ENCODE results near the gene EYA3.

Gene EYA3

GRCh38 chr1:27968692-27969091 lies 119.7 kb downstream of the EYA3 start:
- no peaks in the 10 kb centered on the region for H3K27me3 ChIP-seq (ENCODE audit: control insufficient read depth in 1 of 2, insufficient read depth in 2 of 2, low read length in 2 of 2)
- H3K9me3 ChIP-seq (ENCODE audit: control insufficient read depth in 2 of 2, low read length in 2 of 2): no peaks in the 10 kb centered on the region
- peaks cover 5% of the 10 kb centered on the region for H3K4me1 ChIP-seq (ENCODE audit: control insufficient read depth, insufficient read depth, low read length)
- H3K4me3 ChIP-seq (ENCODE audit: low read length in 2 of 2): no peak overlapping the region
- no peak overlapping the region for H3K27ac ChIP-seq (ENCODE audit: low read length)
- H3K36me3 ChIP-seq (ENCODE audit: control insufficient read depth in 2 of 2, insufficient read depth in 2 of 2, low read length in 2 of 2): peaks cover 15 to 18% of the 10 kb centered on the region in 2 donors
- H3K9ac ChIP-seq (ENCODE audit: low read length in 2 of 2): no peak overlapping the region

GRCh38 chr1:27967884-27968466 lies 120.4 kb downstream of the EYA3 start:
- H3K4me3 ChIP-seq (ENCODE audit: low read length in 2 of 2): no peak overlapping the region
- H3K27ac ChIP-seq (ENCODE audit: low read length): no peak overlapping the region
- H3K27me3 ChIP-seq (ENCODE audit: control insufficient read depth in 1 of 2, insufficient read depth in 2 of 2, low read length in 2 of 2): no peaks in the 10 kb centered on the region
- H3K36me3 ChIP-seq (ENCODE audit: control insufficient read depth in 2 of 2, insufficient read depth in 2 of 2, low read length in 2 of 2): peaks cover 11 to 19% of the 10 kb centered on the region in 2 donors
- H3K4me1 ChIP-seq (ENCODE audit: control insufficient read depth, insufficient read depth, low read length): peaks cover 5% of the 10 kb centered on the region
- H3K9me3 ChIP-seq (ENCODE audit: control insufficient read depth in 2 of 2, low read length in 2 of 2): no peaks in the 10 kb centered on the region
- H3K9ac ChIP-seq (ENCODE audit: low read length in 2 of 2): no peak overlapping the region

GRCh38 chr1:27967106-27967883 lies 121.1 kb downstream of the EYA3 start:
- no peak overlapping the region for H3K9ac ChIP-seq (ENCODE audit: low read length in 2 of 2)
- no peak overlapping the region for H3K27ac ChIP-seq (ENCODE audit: low read length)
- peaks cover 5% of the 10 kb centered on the region for H3K4me1 ChIP-seq (ENCODE audit: control insufficient read depth, insufficient read depth, low read length)
- H3K9me3 ChIP-seq (ENCODE audit: control insufficient read depth in 2 of 2, low read length in 2 of 2): no peaks in the 10 kb centered on the region
- peaks cover 11 to 15% of the 10 kb centered on the region in 2 donors for H3K36me3 ChIP-seq (ENCODE audit: control insufficient read depth in 2 of 2, insufficient read depth in 2 of 2, low read length in 2 of 2)
- no peaks in the 10 kb centered on the region for H3K27me3 ChIP-seq (ENCODE audit: control insufficient read depth in 1 of 2, insufficient read depth in 2 of 2, low read length in 2 of 2)
- H3K4me3 ChIP-seq (ENCODE audit: low read length in 2 of 2): no peak overlapping the region

GRCh38 chr1:27966402-27967105 lies 121.9 kb downstream of the EYA3 start:
- H3K4me1 ChIP-seq (ENCODE audit: control insufficient read depth, insufficient read depth, low read length): peaks cover 4% of the 10 kb centered on the region
- H3K9ac ChIP-seq (ENCODE audit: low read length in 2 of 2): no peak overlapping the region
- no peak overlapping the region for H3K27ac ChIP-seq (ENCODE audit: low read length)
- H3K9me3 ChIP-seq (ENCODE audit: control insufficient read depth in 2 of 2, low read length in 2 of 2): no peaks in the 10 kb centered on the region
- H3K36me3 ChIP-seq (ENCODE audit: control insufficient read depth in 2 of 2, insufficient read depth in 2 of 2, low read length in 2 of 2): peaks cover 11 to 15% of the 10 kb centered on the region in 2 donors
- no peaks in the 10 kb centered on the region for H3K27me3 ChIP-seq (ENCODE audit: control insufficient read depth in 1 of 2, insufficient read depth in 2 of 2, low read length in 2 of 2)
- no peak overlapping the region for H3K4me3 ChIP-seq (ENCODE audit: low read length in 2 of 2)

- peaks cover 7 to 15% of the 10 kb centered on the region in 2 donors for H3K36me3 ChIP-seq (ENCODE audit: control insufficient read depth in 2 of 2, insufficient read depth in 2 of 2, low read length in 2 of 2)
- H3K4me1 ChIP-seq (ENCODE audit: control insufficient read depth, insufficient read depth, low read length): peaks cover 19% of the 10 kb centered on the region
- no peak overlapping the region for H3K4me3 ChIP-seq (ENCODE audit: low read length in 2 of 2)
- H3K27me3 ChIP-seq (ENCODE audit: control insufficient read depth in 1 of 2, insufficient read depth in 2 of 2, low read length in 2 of 2): no peaks in the 10 kb centered on the region
- no peak overlapping the region for H3K9ac ChIP-seq (ENCODE audit: low read length in 2 of 2)
- no peak overlapping the region for H3K27ac ChIP-seq (ENCODE audit: low read length)
- no peaks in the 10 kb centered on the region for H3K9me3 ChIP-seq (ENCODE audit: control insufficient read depth in 2 of 2, low read length in 2 of 2)
Measured at GRCh38 chr1:27963393-27963792, 125.0 kb downstream of the EYA3 start.

- Histone ChIP-seq H3K9ac (ENCODE audit: low read length in 2 of 2) (peak overlapping the region in 1 of 2 donors; percentile 13), H3K27me3 (ENCODE audit: control insufficient read depth in 1 of 2, insufficient read depth in 2 of 2, low read length in 2 of 2) (no peaks in the 10 kb centered on the region), H3K4me1 (ENCODE audit: control insufficient read depth, insufficient read depth, low read length) (peaks cover 19% of the 10 kb centered on the region), H3K36me3 (ENCODE audit: control insufficient read depth in 2 of 2, insufficient read depth in 2 of 2, low read length in 2 of 2) (peaks cover 4 to 10% of the 10 kb centered on the region in 2 donors), H3K9me3 (ENCODE audit: control insufficient read depth in 2 of 2, low read length in 2 of 2) (no peaks in the 10 kb centered on the region), H3K4me3 (ENCODE audit: low read length in 2 of 2) (peak overlapping the region in 1 of 2 donors; percentile 90), H3K27ac (ENCODE audit: low read length) (peak overlapping the region; percentile 80)
Measured at GRCh38 chr1:27961646-27962221, 126.7 kb downstream of the EYA3 start.

GRCh38 chr1:27960762-27961645 lies 127.4 kb downstream of the EYA3 start:
- Histone ChIP-seq H3K4me1 (ENCODE audit: control insufficient read depth, insufficient read depth, low read length) (peaks cover 19% of the 10 kb centered on the region), H3K4me3 (ENCODE audit: low read length in 2 of 2) (peak overlapping the region; percentile 83 to 90), H3K27me3 (ENCODE audit: control insufficient read depth in 1 of 2, insufficient read depth in 2 of 2, low read length in 2 of 2) (no peaks in the 10 kb centered on the region), H3K9me3 (ENCODE audit: control insufficient read depth in 2 of 2, low read length in 2 of 2) (no peaks in the 10 kb centered on the region), H3K9ac (ENCODE audit: low read length in 2 of 2) (peak overlapping the region; percentile 90 to 92), H3K36me3 (ENCODE audit: control insufficient read depth in 2 of 2, insufficient read depth in 2 of 2, low read length in 2 of 2) (peaks cover 4 to 10% of the 10 kb centered on the region in 2 donors), H3K27ac (ENCODE audit: low read length) (peak overlapping the region; percentile 80)

- Histone ChIP-seq H3K4me1 (ENCODE audit: control insufficient read depth, insufficient read depth, low read length) (peaks cover 19% of the 10 kb centered on the region), H3K4me3 (ENCODE audit: low read length in 2 of 2) (peak within 1 kb of the TSS; percentile 83 to 90), H3K9me3 (ENCODE audit: control insufficient read depth in 2 of 2, low read length in 2 of 2) (no peaks in the 10 kb centered on the region), H3K36me3 (ENCODE audit: control insufficient read depth in 2 of 2, insufficient read depth in 2 of 2, low read length in 2 of 2) (peaks cover 4 to 10% of the 10 kb centered on the region in 2 donors), H3K27me3 (ENCODE audit: control insufficient read depth in 1 of 2, insufficient read depth in 2 of 2, low read length in 2 of 2) (no peaks in the 10 kb centered on the region), H3K9ac (ENCODE audit: low read length in 2 of 2) (peak within 1 kb of the TSS; percentile 90 to 92), H3K27ac (ENCODE audit: low read length) (peak within 1 kb of the TSS; percentile 80)
Measured at GRCh38 chr1:27959792-27960603, 128.4 kb downstream of the EYA3 start, which contains the start of gene XKR8. Gene XKR8 (plus strand): TSS chr1:27959973. CDS start chr1:27960070, 97 bp downstream.

- Histone ChIP-seq H3K9ac (ENCODE audit: low read length in 2 of 2) (no peak overlapping the region), H3K27ac (ENCODE audit: low read length) (no peak overlapping the region), H3K36me3 (ENCODE audit: control insufficient read depth in 2 of 2, insufficient read depth in 2 of 2, low read length in 2 of 2) (peaks cover 0 to 2% of the 10 kb centered on the region in 2 donors), H3K4me1 (ENCODE audit: control insufficient read depth, insufficient read depth, low read length) (peaks cover 19% of the 10 kb centered on the region), H3K4me3 (ENCODE audit: low read length in 2 of 2) (no peak overlapping the region), H3K9me3 (ENCODE audit: control insufficient read depth in 2 of 2, low read length in 2 of 2) (no peaks in the 10 kb centered on the region), H3K27me3 (ENCODE audit: control insufficient read depth in 1 of 2, insufficient read depth in 2 of 2, low read length in 2 of 2) (no peaks in the 10 kb centered on the region)
Measured at GRCh38 chr1:27958513-27958912, 129.9 kb downstream of the EYA3 start.
